NB4 (cell line): ENCODE measurements around the gene CKB.

Source experiments
- POLR2A ChIP-seq: IDR thresholded peaks from 2 replicates; pipeline ENCODE4 v1.6.1; 2011; ENCODE audit warnings: mild to moderate bottlenecking; ENCODE audit not compliant: insufficient read length; ENCODE audit errors: extremely low read depth
- TF ChIP-seq, protein P1 (sequence below): IDR thresholded peaks from one replicate; pipeline ENCODE4 v1.5.1; 2012; ENCODE audit warnings: low read depth, low read length

DNA sequence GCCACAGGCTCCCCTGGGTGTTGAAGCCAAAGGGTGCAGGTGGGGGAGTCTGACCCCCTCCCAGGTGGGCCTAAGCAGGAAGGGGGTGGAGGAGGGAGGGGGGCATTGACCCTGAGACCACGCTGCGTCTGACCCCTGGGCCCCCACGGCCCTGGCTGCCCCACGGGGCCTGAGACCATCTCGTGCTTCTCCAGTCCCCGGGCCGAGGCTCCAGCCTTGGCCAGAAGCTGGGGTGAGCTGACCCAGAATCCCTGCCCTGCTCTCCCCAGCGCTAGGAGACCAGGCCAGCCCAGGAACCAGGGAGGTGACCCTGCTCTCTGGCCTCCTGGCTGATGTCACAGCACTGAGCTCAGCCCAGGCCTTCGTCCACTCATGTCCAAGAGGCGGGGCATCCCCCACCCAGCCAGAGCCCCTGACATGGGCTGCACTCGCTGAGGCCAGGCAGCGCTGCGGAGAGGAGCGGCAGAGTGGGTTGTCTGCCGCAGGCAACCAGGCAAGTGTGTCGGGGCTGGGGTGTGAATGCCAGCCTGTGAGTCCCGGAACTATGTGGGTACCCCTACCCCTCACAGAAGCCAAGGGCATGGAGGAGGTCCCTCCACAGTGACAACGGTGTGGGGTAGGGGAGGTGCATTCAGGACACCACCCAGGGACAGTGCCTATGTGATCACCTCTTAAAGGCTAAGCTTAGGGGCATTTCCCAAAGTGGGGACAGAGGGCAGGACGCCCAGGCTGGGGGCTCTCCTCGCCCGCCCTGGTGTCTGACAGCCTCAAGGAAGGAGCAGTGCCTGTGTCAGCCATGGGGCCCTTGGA lies 12.7 kb upstream of the CKB start:
- TF ChIP-seq, protein P1, sequence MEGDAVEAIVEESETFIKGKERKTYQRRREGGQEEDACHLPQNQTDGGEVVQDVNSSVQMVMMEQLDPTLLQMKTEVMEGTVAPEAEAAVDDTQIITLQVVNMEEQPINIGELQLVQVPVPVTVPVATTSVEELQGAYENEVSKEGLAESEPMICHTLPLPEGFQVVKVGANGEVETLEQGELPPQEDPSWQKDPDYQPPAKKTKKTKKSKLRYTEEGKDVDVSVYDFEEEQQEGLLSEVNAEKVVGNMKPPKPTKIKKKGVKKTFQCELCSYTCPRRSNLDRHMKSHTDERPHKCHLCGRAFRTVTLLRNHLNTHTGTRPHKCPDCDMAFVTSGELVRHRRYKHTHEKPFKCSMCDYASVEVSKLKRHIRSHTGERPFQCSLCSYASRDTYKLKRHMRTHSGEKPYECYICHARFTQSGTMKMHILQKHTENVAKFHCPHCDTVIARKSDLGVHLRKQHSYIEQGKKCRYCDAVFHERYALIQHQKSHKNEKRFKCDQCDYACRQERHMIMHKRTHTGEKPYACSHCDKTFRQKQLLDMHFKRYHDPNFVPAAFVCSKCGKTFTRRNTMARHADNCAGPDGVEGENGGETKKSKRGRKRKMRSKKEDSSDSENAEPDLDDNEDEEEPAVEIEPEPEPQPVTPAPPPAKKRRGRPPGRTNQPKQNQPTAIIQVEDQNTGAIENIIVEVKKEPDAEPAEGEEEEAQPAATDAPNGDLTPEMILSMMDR = no peak
- no peak for TF ChIP-seq POLR2A
